SK-N-MC (cell line): ENCODE results near the gene TRAF3.

Experiments used
- DNase-seq: peaks from one replicate; pipeline ENCODE4 v3.0.0-alpha.2; 2011; ENCODE audit warnings: low read depth, low spot score
- H3K27ac ChIP-seq: fragments of 200-600 bp; sonication (generic); 2 replicates; pipeline ENCODE4 v1.5.1; 2016; ENCODE audit warnings: mixed run types
- H3K36me3 ChIP-seq: fragments of 200-600 bp; sonication (generic); 2 replicates; pipeline ENCODE4 v1.6.1; 2017; ENCODE audit warnings: antibody characterized with exemption, low read length, mixed read lengths; ENCODE audit not compliant: insufficient read depth
- H3K4me3 ChIP-seq: fragments of 200-600 bp; sonication (generic); 2 replicates; pipeline ENCODE4 v1.5.1; 2016
- H3K9ac ChIP-seq: fragments of 200-600 bp; sonication (generic); 2 replicates; pipeline ENCODE4 v1.8.0; 2017; ENCODE audit warnings: mixed run types, mixed read lengths; ENCODE audit not compliant: insufficient read length
- H3K9me3 ChIP-seq: fragments of 200-600 bp; sonication (generic); 2 replicates; pipeline ENCODE4 v1.6.1; 2017; ENCODE audit warnings: low read depth, mild to moderate bottlenecking, antibody characterized with exemption, low read length, moderate library complexity, mixed read lengths
- EZH2 ChIP-seq: fragments of 200-600 bp; sonication (generic); IDR thresholded peaks from one replicate; pipeline ENCODE4 v1.6.1; 2017; ENCODE audit warnings: antibody characterized with exemption
- FOXP2 ChIP-seq: optimal IDR thresholded peaks from 2 replicates; pipeline ENCODE3; 2011; ENCODE audit warnings: mild to moderate bottlenecking, moderate library complexity; ENCODE audit not compliant: insufficient read depth; ENCODE audit errors: extremely low read length, control extremely low read depth
- POLR2AphosphoS5 ChIP-seq: IDR thresholded peaks from 2 replicates; pipeline ENCODE4 v1.6.1; 2012; ENCODE audit warnings: mild to moderate bottlenecking, low read depth, low read length, borderline replicate concordance

The TRAF3 gene

GRCh38 chr14:102733326-102733725 is 43.9 kb upstream of the TRAF3 start:
- no peak overlapping the region for H3K4me3 ChIP-seq
- no peak for DNase-seq
- no peak overlapping the region for H3K9ac ChIP-seq
- TF ChIP-seq EZH2 (no peak), FOXP2 (no peak), POLR2AphosphoS5 (no peak; the same call in 1 of the 2 replicates)
- no peaks in the 10 kb centered on the region for H3K9me3 ChIP-seq
- H3K27ac ChIP-seq, result no peak overlapping the region
- H3K36me3 ChIP-seq, result peaks cover 78% of the 10 kb centered on the region

DNA sequence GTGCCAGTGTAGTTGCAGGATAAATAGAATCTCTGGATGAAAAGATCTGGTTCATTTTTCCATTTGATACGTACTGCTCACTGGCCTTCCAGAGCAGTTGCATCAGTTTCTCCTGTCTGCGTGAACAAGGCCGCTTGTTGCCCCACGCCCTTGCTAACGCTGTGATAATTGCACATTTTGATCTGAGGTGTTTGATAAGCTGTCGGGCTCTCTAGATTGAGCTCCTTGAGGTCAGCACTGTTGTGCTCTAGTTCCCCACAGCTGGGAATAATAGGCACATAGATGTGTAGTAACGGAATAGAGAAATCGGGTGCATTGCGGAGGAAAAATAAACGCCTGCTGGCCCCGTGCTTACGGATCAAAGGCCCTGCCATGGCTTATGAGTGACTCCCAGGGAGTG is 42.8 kb upstream of the TRAF3 start:
- TF ChIP-seq POLR2AphosphoS5 (no peak), FOXP2 (no peak), EZH2 (no peak)
- H3K27ac ChIP-seq, result peak overlapping the region; percentile 1; the same call in 1 of the 2 replicates

GRCh38 chr14:102736956-102737355 is 40.3 kb upstream of the TRAF3 start:
- no peak for DNase-seq
- H3K27ac ChIP-seq, result no peak overlapping the region
- TF ChIP-seq POLR2AphosphoS5 (no peak), FOXP2 (no peak), EZH2 (no peak)
- peaks cover 56% of the 10 kb centered on the region for H3K36me3 ChIP-seq
- H3K9ac ChIP-seq, result no peak overlapping the region
- H3K9me3 ChIP-seq, result no peaks in the 10 kb centered on the region
- H3K4me3 ChIP-seq, result no peak overlapping the region

More for the DNA sequence above, 42.8 kb upstream of the TRAF3 start:
- Histone ChIP-seq H3K9me3 (no peaks in the 10 kb centered on the region), H3K36me3 (peaks cover 77% of the 10 kb centered on the region), H3K4me3 (no peak overlapping the region), H3K9ac (no peak overlapping the region)
- DNase-seq, result no peak

DNA sequence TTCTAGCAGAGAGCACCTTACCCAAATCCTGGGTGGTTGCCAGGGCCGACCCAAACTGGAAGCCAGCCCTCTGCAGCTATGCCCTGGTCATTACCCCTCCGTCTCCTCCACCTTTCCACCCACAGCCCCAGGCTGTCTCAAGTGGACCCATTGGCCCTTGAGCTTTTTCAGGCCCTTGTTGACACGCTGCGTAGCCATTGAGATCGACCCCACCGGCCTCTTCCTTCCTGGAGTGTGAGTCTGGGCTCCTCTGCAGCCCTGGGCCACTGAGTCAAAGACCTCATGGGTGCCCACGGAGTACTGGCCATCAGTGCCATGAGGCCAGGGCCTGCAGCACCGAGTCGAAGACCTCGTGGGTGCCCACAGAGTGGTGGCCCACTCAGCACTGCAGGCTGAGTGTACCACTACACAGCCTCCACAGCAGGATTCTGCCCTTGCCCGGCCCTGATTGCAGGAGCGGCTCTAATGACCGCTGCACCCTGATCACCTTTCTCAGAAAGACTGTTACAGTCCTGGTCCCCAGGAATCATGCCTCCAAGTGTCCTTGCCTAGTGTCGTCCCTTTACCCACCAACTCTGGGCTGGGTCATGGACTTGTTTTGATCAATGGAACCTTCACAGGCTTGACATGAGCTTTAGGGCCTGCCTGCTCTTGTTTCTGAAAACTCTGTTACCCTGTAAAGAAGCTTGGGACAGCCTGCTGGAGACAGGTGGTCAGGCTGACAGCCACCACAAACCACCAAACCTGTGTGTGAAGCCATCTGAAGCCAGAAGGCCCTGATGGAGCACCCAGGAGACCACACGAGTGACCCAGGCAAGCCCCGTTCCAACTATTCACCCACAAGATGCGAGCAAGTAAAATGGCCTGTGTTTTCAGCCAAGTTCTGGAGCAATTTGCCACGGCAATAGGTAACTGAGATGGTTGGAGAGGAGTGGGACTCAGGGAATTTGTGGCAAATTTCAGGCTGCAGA is 39.6 kb upstream of the TRAF3 start:
- DNase-seq, result no peak
- peaks cover 54% of the 10 kb centered on the region for H3K36me3 ChIP-seq
- H3K9ac ChIP-seq, result no peak overlapping the region
- H3K4me3 ChIP-seq, result no peak overlapping the region
- H3K9me3 ChIP-seq, result no peaks in the 10 kb centered on the region
- peak overlapping the region; percentile 39; the same call in 1 of the 2 replicates for H3K27ac ChIP-seq
- TF ChIP-seq POLR2AphosphoS5 (no peak; the same call in 1 of the 2 replicates), EZH2 (no peak), FOXP2 (no peak)

GRCh38 chr14:102738373-102739189 is 38.7 kb upstream of the TRAF3 start:
- Histone ChIP-seq H3K9ac (no peak overlapping the region), H3K4me3 (no peak overlapping the region), H3K9me3 (no peaks in the 10 kb centered on the region), H3K27ac (peak overlapping the region; percentile 39; the same call in 1 of the 2 replicates), H3K36me3 (peaks cover 55% of the 10 kb centered on the region)
- TF ChIP-seq EZH2 (no peak), POLR2AphosphoS5 (no peak; the same call in 1 of the 2 replicates), FOXP2 (no peak)
- no peak for DNase-seq

GRCh38 chr14:102739190-102739469 is 38.1 kb upstream of the TRAF3 start:
- Histone ChIP-seq H3K4me3 (no peak overlapping the region), H3K9ac (no peak overlapping the region), H3K27ac (peak overlapping the region; percentile 25; the same call in 1 of the 2 replicates), H3K36me3 (peaks cover 54% of the 10 kb centered on the region), H3K9me3 (no peaks in the 10 kb centered on the region)
- DNase-seq, result no peak
- TF ChIP-seq POLR2AphosphoS5 (no peak), EZH2 (no peak), FOXP2 (no peak)

GRCh38 chr14:102746634-102747438 is 30.4 kb upstream of the TRAF3 start:
- Histone ChIP-seq H3K9me3 (no peaks in the 10 kb centered on the region), H3K36me3 (peaks cover 35% of the 10 kb centered on the region), H3K4me3 (no peak overlapping the region), H3K9ac (no peak overlapping the region), H3K27ac (no peak overlapping the region)
- DNase-seq, result no peak
- TF ChIP-seq POLR2AphosphoS5 (no peak), FOXP2 (no peak), EZH2 (no peak)

- Histone ChIP-seq H3K4me3 (no peak overlapping the region), H3K9ac (no peak overlapping the region), H3K36me3 (peaks cover 23% of the 10 kb centered on the region; the same call in 1 of the 2 replicates), H3K9me3 (no peaks in the 10 kb centered on the region), H3K27ac (no peak overlapping the region)
- TF ChIP-seq POLR2AphosphoS5 (no peak), EZH2 (no peak), FOXP2 (no peak)
- no peak for DNase-seq
Observed at GRCh38 chr14:102748806-102749205, 28.4 kb upstream of the TRAF3 start.
